NCI-H1436 (cell line): ENCODE measurements around the gene MAML3.

ENCODE experiments used
- DNase-seq: peaks from one replicate; lab custom pipeline; 2025; lab: John Stamatoyannopoulos, UW

Gene MAML3

DNA sequence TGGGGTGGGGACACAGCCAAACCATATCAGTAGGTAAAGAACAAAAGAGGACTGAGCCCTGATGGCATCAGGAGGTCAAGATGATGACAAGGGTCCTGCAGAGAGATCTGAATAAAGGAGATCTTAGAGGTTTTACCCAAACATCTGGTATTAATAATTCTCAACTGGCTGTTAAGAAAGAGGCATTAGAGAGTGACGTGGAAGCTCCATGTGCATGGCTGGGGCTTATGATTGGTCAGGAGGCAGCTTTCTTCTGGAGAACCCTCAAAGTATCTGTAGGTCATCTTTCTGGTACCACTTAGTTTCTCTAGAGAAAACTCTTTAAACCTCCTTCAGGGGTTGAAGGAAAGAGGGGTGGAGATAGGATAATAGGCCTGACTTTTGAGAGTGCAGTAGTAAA is 469.6 kb downstream of the MAML3 start:
- no peak for DNase-seq

DNA sequence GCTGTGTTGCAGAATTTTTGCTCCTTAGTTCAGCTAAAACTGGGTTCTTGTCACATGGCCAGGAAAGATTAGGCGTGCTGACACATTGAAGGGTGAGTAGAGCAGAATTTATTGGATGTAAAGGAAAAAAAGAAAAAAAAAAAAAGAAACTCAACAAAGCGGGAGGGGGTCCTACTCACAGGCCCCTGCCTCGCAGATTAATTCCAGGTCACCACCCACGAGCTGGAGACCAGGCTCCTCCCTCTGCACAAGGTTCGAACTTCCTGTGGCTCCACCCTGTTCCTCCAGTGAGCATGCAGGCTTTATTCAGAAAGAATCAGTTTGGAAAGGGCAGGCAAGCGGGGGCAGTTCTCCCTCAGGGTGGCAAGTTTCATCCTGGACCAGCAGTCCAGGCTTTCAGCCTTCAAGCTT is 471.2 kb downstream of the MAML3 start:
- DNase-seq, result no peak

- no peak for DNase-seq
Measured at GRCh38 chr4:139682309-139682708, 471.7 kb downstream of the MAML3 start.

- DNase-seq, result no peak
Measured at GRCh38 chr4:139676913-139677585, 476.9 kb downstream of the MAML3 start.

GRCh38 chr4:139676365-139676764 is 477.6 kb downstream of the MAML3 start:
- DNase-seq, result no peak

GRCh38 chr4:139675651-139676050 is 478.3 kb downstream of the MAML3 start:
- no peak for DNase-seq

DNA sequence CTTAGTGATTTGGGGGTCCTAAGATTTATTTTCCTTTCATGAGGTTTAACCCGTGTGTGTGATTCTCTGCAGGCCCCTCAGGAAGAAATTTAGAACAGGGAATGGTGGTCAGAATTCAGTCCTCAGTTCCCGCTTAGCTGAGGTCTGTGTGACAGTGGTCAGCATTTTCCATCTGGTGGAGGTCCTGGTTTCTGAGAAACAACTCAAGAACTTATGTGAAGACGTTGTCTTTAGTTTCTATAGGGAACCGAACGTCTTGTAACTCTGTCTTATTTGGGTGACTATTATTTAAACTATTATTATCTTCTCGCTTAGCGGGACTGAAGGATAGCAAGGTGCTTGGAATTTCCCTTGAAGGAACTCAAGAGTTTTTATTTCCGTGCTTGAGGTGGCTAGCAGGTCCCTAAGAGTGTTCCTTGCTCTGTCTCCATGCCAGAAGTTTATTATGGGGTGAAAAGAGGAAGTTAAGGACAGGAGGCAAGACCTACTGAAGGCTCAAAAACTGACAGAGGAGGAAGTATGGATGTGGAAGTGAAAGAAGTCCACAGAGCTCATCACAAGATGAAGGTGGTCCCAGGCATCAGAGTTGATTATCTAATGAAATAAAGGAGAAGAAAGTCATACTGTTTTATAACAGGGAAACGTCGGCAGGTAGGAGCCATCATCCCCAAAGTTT is 479.0 kb downstream of the MAML3 start:
- DNase-seq, result no peak

- no peak for DNase-seq
Measured at GRCh38 chr4:139672732-139673131, 481.3 kb downstream of the MAML3 start.

DNA sequence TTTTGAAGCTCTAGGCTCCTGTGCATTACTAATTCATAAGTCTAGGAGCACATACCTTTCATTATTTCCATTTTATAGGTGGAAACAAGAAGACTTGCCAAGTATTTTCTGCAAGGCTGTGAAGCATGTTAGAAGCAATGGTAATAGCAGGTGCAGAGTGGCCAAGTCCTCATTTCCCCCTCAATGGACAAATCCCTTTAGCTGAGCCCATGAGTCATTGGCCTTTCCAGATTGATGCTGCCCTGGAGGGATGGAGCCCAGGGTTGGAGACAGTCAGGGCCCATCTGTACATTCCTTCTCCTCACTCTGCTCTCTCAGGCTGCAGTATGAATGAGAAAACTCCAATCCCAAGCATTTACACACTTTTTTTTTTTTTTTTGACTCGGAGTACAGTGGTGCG is 481.8 kb downstream of the MAML3 start:
- DNase-seq, result no peak

DNA sequence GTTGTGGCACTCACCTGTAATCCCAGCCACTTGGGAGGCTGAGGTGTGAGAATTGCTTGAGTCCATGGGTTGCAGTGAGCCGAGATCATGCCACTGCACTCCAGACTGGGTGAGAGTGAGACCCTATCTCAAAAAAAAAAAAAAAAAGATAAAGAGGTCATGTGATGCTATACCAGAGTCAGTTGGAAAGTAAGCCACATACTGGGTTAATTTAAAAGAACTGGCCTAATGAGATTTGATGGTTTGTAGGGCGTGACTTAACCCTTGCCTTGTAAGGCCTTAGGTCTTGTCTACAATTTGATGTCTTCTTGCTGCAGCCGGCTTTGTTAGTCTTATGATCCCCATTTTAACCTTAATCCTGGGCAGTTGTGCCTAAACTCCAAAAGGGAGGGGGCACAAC is 483.2 kb downstream of the MAML3 start:
- DNase-seq, result no peak

GRCh38 chr4:139669890-139670289 is 484.1 kb downstream of the MAML3 start:
- no peak for DNase-seq

GRCh38 chr4:139669335-139669734 is 484.6 kb downstream of the MAML3 start:
- no peak for DNase-seq

- no peak for DNase-seq
Measured at GRCh38 chr4:139668658-139669201, 485.3 kb downstream of the MAML3 start.

DNA sequence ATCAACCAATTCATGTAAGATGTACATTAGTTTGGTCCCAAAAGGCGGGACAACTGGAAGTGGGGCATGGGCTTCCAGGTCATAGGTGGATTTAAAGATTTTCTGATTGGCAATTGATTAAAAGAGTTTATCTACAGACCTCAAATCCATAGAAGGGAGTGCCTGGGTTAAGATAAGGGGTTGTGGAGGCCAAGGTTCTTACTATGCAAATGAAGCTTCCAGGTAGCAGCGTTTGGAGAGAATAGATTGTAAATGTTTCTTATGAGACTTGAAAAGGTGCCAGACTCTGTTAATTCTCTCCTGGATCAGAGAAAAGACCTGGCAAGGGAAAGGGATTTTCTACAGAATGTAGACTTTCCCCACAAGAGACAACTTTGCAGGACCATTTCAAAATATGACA is 485.9 kb downstream of the MAML3 start:
- no peak for DNase-seq
